Measurements from ENCODE around the gene CHST1.

GRCh38 chr11:45621588-45621987 is 43.8 kb downstream of the CHST1 start:
- no peak for TF ChIP-seq EP300 (IDR thresholded peaks at IDR 0.05)
- TF ChIP-seq CTCF (IDR thresholded peaks at IDR 0.05), result no peak
- no peak for TF ChIP-seq POLR2AphosphoS5 (IDR thresholded peaks at IDR 0.05)
- TF ChIP-seq POLR2A (IDR thresholded peaks at IDR 0.05; ENCODE audit: low read depth), result no peak

Data from esophagus muscularis mucosa (tissue), 4 donors.